Right lobe of liver (tissue), 6 donors: ENCODE measurements around the gene LRP10. TPM values are rescaled to one million over a fixed set of nuclear protein-coding genes. Genes with fewer than 3 reads are reported as not detected.

Experiments
- ATAC-seq, 4 donors: fragments of 200-7000 bp; cut with Tn5 transposase; one replicate each; pipeline ENCODE4 v1.9.1; 2020; ENCODE audit warnings: mild to moderate bottlenecking in 4 of 4, moderate library complexity in 4 of 4
- DNase-seq, 3 donors: peaks; one replicate each; pipeline ENCODE4 v3.0.0-alpha.2; 2020
- H3K27ac ChIP-seq, 3 donors: fragments of 200-600 bp; one replicate each; pipeline ENCODE4 v1.8.0; 2022
- H3K27me3 ChIP-seq, 2 donors: fragments of 200-600 bp; one replicate each; pipeline ENCODE4 v1.8.0; 2022
- H3K36me3 ChIP-seq, 4 donors: fragments of 200-600 bp; sonication (generic) in 1 of 4; one replicate each; pipeline versions ENCODE4 v1.5.1 to v1.8.0; 2017 to 2022; ENCODE audit warnings: control low read depth in 1 of 4
- H3K4me1 ChIP-seq, 4 donors: fragments of 200-600 bp; sonication (generic) in 1 of 4; one replicate each; pipeline versions ENCODE4 v1.5.1 to v1.8.0; 2017 to 2022; ENCODE audit warnings: control low read depth in 1 of 4
- H3K4me3 ChIP-seq, 3 donors: fragments of 200-600 bp; one replicate each; pipeline ENCODE4 v1.8.0; 2022
- H3K9me3 ChIP-seq, 4 donors: fragments of 200-600 bp; sonication (generic) in 1 of 4; one replicate each; pipeline versions ENCODE4 v1.5.1 to v1.8.0; 2017 to 2022; ENCODE audit warnings: control low read depth in 1 of 4
- POLR2A ChIP-seq: fragments of 450-650 bp; IDR thresholded peaks from one replicate; pipeline ENCODE4 v1.6.1; 2017; ENCODE audit warnings: antibody characterized with exemption, mild to moderate bottlenecking
- WGBS: methylation state at CpG from one replicate; pipeline ENCODE4 v1.1.6; 2018; ENCODE audit warnings: low coverage, low lambda C conversion rate; ENCODE audit not compliant: insufficient coverage; ENCODE audit errors: missing lambda C conversion rate; 5-methylcytosine and 5-hydroxymethylcytosine counted together
- intact Hi-C, 2 donors: fragments of 100-400 bp; cut with DNase I; formaldehyde crosslinking; loops; one replicate each; pipeline versions ENCODE4 v1.11.2 to v1.14.1; 2022
- total RNA-seq, 6 experiments: library from RNA; depleted of rRNA in 2 of 6; stranded (reverse); fragments of >200 nt in 2 of 6; fragmentation: NEBNext Ultra II Directional in 3 of 6; extraction: Animal tissue kit (Norgen Biotek cat#: 25700) in 3 of 6; gene quantifications; one replicate each; pipeline versions ENCODE4 v1.1.0 to v1.2.4, GENCODE V29; 2016 to 2023
- TF ChIP-seq, protein P1 (sequence below), 4 donors: fragments of 200-600 bp in 3 of 4; fragments of 450-650 bp in 1 of 4; IDR thresholded peaks; one replicate each; pipeline versions ENCODE4 v1.5.1 to v1.8.0; 2016 to 2022; ENCODE audit warnings: antibody characterized with exemption in 4 of 4, mild to moderate bottlenecking in 2 of 4
- donor health status: DM: no; HTN: yes; CAD: no.
- donor health status: DM: no; HTN: no; CAD: no.
- donor health status: DM: no; HTN: no; CAD: no.
- donor health status: DM: no; HTN: yes; CAD: no.
- donor health status: DM: no; HTN: yes; CAD: no.

The LRP10 gene
- total RNA-seq, 6 experiments from 2014 or later: 31.0 to 54.5 (median 44.6) TPM

DNA sequence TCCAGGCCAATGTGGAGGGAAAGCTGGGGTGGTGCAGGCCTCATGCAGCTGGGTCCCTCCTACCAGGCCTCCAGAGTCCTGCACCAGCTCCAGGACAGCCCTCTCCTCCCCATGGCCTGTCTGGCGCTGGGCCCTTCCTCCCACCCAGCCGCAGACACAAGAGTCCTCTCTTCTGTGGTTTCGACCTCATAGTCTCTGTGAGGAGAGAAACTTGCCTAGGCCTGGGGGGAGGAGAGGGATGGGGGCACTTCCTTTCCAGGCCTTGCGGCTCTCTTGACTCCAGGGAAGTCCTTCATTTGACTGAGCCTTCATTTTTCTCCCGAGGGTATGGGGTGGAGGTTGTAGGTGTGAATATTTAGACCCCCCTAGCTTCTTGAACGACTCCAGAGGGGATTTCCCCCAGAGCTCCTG lies 32.9 kb upstream of the LRP10 start:
- TF ChIP-seq, protein P1, sequence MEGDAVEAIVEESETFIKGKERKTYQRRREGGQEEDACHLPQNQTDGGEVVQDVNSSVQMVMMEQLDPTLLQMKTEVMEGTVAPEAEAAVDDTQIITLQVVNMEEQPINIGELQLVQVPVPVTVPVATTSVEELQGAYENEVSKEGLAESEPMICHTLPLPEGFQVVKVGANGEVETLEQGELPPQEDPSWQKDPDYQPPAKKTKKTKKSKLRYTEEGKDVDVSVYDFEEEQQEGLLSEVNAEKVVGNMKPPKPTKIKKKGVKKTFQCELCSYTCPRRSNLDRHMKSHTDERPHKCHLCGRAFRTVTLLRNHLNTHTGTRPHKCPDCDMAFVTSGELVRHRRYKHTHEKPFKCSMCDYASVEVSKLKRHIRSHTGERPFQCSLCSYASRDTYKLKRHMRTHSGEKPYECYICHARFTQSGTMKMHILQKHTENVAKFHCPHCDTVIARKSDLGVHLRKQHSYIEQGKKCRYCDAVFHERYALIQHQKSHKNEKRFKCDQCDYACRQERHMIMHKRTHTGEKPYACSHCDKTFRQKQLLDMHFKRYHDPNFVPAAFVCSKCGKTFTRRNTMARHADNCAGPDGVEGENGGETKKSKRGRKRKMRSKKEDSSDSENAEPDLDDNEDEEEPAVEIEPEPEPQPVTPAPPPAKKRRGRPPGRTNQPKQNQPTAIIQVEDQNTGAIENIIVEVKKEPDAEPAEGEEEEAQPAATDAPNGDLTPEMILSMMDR (IDR thresholded peaks at IDR 0.05): no peak
- TF ChIP-seq POLR2A: no peak
- DNase-seq: peak in 1 of 3 donors; percentile 50
- H3K36me3 ChIP-seq: peaks cover 0 to 8% (median 2%) of the 10 kb centered on the region in 4 donors
- H3K9me3 ChIP-seq: no peaks in the 10 kb centered on the region
- peaks cover 0 to 3% (median 0%) of the 10 kb centered on the region in 4 donors for H3K4me1 ChIP-seq
- intact Hi-C loops: no loop called here
- 41% methylated on average over 6 of the region's 6 CpGs for WGBS
- H3K27ac ChIP-seq: peak overlapping the region; percentile 73 to 90 (median 84)
- ATAC-seq: peak in 3 of 4 donors; percentile 2 to 5 (median 2)
- H3K27me3 ChIP-seq: no peaks in the 10 kb centered on the region
- H3K4me3 ChIP-seq: peak overlapping the region in 2 of 3 donors; percentile 66 to 82

DNA sequence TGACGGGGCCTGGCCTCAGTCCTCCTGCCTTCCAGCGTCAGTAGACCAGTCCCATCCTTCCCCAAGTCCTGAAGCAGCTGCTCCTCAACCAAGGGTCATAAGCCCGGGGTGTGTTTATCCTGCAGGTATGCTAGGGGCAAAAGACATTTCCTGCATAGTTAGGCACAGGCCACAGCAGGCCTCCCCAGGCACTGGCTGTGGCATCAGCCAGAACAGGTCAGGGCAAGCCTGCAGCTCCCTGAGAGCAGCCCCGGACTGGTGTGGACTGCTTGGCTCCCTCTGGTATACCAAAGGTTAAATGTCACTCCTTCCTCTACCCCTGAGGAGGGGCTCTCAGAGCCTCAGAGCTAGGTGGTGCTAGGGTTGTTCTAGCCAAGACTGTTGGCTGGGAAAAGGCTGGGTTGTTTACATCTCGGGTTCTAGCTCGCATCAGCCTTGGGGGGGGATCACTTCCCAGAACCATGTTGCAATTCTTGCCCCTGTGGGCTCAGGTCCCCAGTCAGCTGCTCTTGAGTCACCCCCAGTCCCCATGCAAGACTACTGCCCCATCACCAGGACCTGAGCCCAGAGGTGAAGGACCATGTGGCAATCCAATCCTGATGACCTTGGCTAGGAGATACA lies 32.3 kb upstream of the LRP10 start:
- Histone ChIP-seq H3K4me1 (peaks cover 0 to 3% (median 0%) of the 10 kb centered on the region in 4 donors), H3K27ac (peak overlapping the region in 2 of 3 donors; percentile 84 to 90), H3K4me3 (no peak overlapping the region), H3K27me3 (no peaks in the 10 kb centered on the region), H3K9me3 (no peaks in the 10 kb centered on the region), H3K36me3 (peaks cover 0 to 3% (median 1%) of the 10 kb centered on the region in 4 donors)
- ATAC-seq: no peak
- 92% methylated on average over 2 of the region's 6 CpGs for WGBS
- DNase-seq: peak in 1 of 3 donors; percentile 41
- TF ChIP-seq, protein P1 (IDR thresholded peaks at IDR 0.05): no peak
- no peak for TF ChIP-seq POLR2A
- intact Hi-C loops: no loop called here

DNA sequence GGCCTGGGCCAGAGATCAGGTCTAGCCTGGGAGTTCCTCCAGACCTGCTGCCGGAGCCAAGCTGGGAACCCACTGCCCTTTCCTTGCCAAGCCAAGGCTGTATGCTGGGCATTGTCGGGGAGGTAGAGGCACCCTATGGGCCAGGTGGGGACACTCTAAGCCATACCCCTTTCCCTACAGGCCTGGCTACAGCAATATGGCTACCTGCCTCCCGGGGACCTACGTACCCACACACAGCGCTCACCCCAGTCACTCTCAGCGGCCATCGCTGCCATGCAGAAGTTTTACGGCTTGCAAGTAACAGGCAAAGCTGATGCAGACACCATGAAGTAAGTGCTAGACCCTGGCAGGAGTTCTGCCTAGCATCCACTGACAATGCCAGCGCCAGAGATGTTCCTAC lies 30.2 kb upstream of the LRP10 start:
- Histone ChIP-seq H3K9me3 (no peaks in the 10 kb centered on the region), H3K27me3 (no peaks in the 10 kb centered on the region), H3K36me3 (peaks cover 0 to 8% (median 1%) of the 10 kb centered on the region in 4 donors), H3K4me1 (peaks cover 0 to 3% (median 0%) of the 10 kb centered on the region in 4 donors), H3K4me3 (no peak overlapping the region), H3K27ac (no peak overlapping the region)
- TF ChIP-seq POLR2A: no peak
- TF ChIP-seq, protein P1 (IDR thresholded peaks at IDR 0.05): no peak
- ATAC-seq: no peak
- intact Hi-C loops: no loop called here
- WGBS: no CpG with 5 or more reads among the region's 9 CpGs
- peak in 1 of 3 donors; percentile 40 for DNase-seq

DNA sequence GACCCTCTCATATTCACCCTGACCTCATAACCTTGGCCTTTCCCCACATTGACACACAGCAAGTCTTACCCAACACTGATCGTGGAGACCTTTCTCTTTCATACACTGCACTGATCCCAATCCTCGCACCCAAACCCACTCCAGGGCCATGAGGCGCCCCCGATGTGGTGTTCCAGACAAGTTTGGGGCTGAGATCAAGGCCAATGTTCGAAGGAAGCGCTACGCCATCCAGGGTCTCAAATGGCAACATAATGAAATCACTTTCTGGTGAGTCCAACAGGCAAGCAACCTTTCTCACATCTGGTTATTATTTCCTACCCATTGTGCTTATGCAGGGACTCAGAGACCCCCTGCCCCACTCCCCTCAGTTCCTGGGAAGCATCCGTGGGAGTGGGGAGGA lies 29.8 kb upstream of the LRP10 start:
- ATAC-seq (no peak), DNase-seq (peak in 1 of 3 donors; percentile 21)
- Histone ChIP-seq H3K27me3 (no peaks in the 10 kb centered on the region), H3K9me3 (no peaks in the 10 kb centered on the region), H3K36me3 (peaks cover 0 to 8% (median 1%) of the 10 kb centered on the region in 4 donors), H3K4me3 (no peak overlapping the region), H3K4me1 (peaks cover 0 to 3% (median 0%) of the 10 kb centered on the region in 4 donors), H3K27ac (no peak overlapping the region)
- intact Hi-C loops: no loop called here
- WGBS: 85% methylated on average over 8 of the region's 8 CpGs
- no peak for TF ChIP-seq POLR2A
- TF ChIP-seq, protein P1 (IDR thresholded peaks at IDR 0.05): no peak
